Ishikawa (cell line): Measurements from ENCODE around the gene SERBP1.

ENCODE experiments used
- CEBPB ChIP-seq: IDR thresholded peaks from 2 replicates; pipeline ENCODE4 v1.6.1; 2012
- CREB1 ChIP-seq: IDR thresholded peaks from 2 replicates; pipeline ENCODE4 v1.6.1; 2012; ENCODE audit warnings: low read depth
- EGR1 ChIP-seq: IDR thresholded peaks from 2 replicates; pipeline ENCODE4 v1.6.1; 2012
- EP300 ChIP-seq: IDR thresholded peaks from 2 replicates; pipeline ENCODE4 v1.6.1; 2012; ENCODE audit warnings: borderline replicate concordance
- FOXM1 ChIP-seq: IDR thresholded peaks from 2 replicates; pipeline ENCODE4 v1.6.1; 2012; ENCODE audit warnings: low read depth, borderline replicate concordance
- MAX ChIP-seq: IDR thresholded peaks from 2 replicates; pipeline ENCODE4 v1.6.1; 2012
- NFIC ChIP-seq: IDR thresholded peaks from 2 replicates; pipeline ENCODE4 v1.6.1; 2012
- RAD21 ChIP-seq: IDR thresholded peaks from 2 replicates; pipeline ENCODE4 v1.6.1; 2012; ENCODE audit warnings: low read depth
- TAF1 ChIP-seq: IDR thresholded peaks from 2 replicates; pipeline ENCODE4 v1.6.1; 2012; ENCODE audit warnings: low read depth, mild to moderate bottlenecking
- TCF12 ChIP-seq: IDR thresholded peaks from 2 replicates; pipeline ENCODE4 v1.6.1; 2012; ENCODE audit warnings: low read depth
- TEAD4 ChIP-seq: IDR thresholded peaks from 2 replicates; pipeline ENCODE4 v1.6.1; 2012
- USF1 ChIP-seq: IDR thresholded peaks from 2 replicates; pipeline ENCODE4 v1.6.1; 2012
- YY1 ChIP-seq: IDR thresholded peaks from 2 replicates; pipeline ENCODE4 v1.6.1; 2012; ENCODE audit warnings: low read depth
- ZBTB7A ChIP-seq: IDR thresholded peaks from 2 replicates; pipeline ENCODE4 v1.6.1; 2012; ENCODE audit warnings: low read depth
- TF ChIP-seq, protein P1 (sequence below): IDR thresholded peaks from 2 replicates; pipeline ENCODE4 v1.6.1; 2012; ENCODE audit warnings: low read depth, mild to moderate bottlenecking

Gene SERBP1

GRCh38 chr1:67427465-67427864 lies 2.7 kb downstream of the SERBP1 start:
- TF ChIP-seq MAX (no peak), ZBTB7A (no peak), EGR1 (no peak)

- TF ChIP-seq CEBPB (no peak), YY1 (no peak), TCF12 (no peak), EP300 (no peak), ZBTB7A (no peak), USF1 (no peak)
These were observed 9.2 kb downstream of the SERBP1 start for GRCh38 chr1:67420835-67421492.

- TF ChIP-seq, protein P1, sequence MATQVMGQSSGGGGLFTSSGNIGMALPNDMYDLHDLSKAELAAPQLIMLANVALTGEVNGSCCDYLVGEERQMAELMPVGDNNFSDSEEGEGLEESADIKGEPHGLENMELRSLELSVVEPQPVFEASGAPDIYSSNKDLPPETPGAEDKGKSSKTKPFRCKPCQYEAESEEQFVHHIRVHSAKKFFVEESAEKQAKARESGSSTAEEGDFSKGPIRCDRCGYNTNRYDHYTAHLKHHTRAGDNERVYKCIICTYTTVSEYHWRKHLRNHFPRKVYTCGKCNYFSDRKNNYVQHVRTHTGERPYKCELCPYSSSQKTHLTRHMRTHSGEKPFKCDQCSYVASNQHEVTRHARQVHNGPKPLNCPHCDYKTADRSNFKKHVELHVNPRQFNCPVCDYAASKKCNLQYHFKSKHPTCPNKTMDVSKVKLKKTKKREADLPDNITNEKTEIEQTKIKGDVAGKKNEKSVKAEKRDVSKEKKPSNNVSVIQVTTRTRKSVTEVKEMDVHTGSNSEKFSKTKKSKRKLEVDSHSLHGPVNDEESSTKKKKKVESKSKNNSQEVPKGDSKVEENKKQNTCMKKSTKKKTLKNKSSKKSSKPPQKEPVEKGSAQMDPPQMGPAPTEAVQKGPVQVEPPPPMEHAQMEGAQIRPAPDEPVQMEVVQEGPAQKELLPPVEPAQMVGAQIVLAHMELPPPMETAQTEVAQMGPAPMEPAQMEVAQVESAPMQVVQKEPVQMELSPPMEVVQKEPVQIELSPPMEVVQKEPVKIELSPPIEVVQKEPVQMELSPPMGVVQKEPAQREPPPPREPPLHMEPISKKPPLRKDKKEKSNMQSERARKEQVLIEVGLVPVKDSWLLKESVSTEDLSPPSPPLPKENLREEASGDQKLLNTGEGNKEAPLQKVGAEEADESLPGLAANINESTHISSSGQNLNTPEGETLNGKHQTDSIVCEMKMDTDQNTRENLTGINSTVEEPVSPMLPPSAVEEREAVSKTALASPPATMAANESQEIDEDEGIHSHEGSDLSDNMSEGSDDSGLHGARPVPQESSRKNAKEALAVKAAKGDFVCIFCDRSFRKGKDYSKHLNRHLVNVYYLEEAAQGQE: no peak
- TF ChIP-seq CREB1 (no peak), RAD21 (no peak), TAF1 (no peak), USF1 (no peak), FOXM1 (no peak), ZBTB7A (no peak), TCF12 (no peak), EGR1 (no peak), YY1 (no peak), MAX (no peak), EP300 (no peak), CEBPB (no peak), NFIC (no peak), TEAD4 (no peak)
These were observed 11.2 kb downstream of the SERBP1 start for GRCh38 chr1:67418839-67419586.

DNA sequence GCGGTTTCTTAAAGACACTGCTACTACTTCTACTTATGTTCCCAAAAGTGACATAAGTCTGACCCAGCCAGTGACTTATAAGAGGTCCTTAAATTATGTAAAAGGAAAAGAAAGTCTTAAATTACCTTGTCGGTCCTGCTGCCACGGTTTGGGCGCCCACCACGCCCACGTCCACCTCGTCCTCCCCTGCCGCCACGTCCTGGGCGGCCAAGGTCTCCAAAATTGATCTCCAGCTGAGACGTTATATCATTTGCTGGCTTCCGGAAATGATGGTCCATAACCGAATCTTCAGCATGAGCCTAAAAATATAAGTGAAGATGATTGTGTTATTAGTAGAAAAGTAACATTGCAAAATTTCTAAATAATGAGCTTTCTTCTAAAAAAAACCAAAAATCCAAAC lies 15.2 kb downstream of the SERBP1 start:
- no peak for TF ChIP-seq CREB1
- no peak for TF ChIP-seq TCF12

DNA sequence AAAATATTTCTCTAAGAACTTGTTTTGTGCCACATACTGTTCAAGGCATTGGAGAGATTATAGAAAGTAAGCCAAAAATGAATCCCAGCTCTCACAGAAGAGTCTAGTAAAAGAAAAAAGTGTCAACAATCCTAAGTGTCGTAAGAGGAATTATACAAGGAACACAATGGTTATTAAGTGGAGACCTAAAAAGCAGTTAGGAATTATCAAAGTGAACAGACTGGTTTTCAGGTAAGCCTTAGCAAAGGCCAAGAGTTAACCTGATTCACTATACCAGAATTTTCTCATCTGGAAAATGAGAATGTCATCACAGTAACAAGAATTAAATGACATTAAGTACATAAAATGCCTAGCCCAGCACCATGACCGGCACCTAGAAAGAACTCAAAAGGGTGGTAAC lies 15.6 kb downstream of the SERBP1 start:
- TF ChIP-seq, protein P1: no peak

DNA sequence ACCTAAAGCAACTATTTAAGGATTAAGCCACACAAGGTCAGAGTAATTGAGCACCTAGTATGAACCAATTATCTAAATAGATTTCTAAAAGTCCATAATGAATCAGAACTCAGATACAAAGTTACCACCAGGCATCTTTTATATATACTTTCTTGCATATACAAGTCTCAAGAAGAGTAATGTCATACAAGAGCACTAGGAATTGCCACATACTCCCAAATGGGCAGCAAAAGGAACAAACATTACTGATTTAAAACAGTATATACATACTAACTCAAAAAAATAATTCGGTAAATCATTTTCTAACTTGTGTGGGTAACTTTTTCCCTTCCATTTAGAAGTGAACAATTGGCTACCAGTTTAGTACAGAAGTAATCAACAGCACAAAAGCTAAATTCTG lies 22.1 kb downstream of the SERBP1 start:
- no peak for TF ChIP-seq CREB1
- no peak for TF ChIP-seq USF1
- no peak for TF ChIP-seq TCF12
- TF ChIP-seq EGR1: no peak
- TF ChIP-seq, protein P1: no peak
- TF ChIP-seq TAF1: no peak
- no peak for TF ChIP-seq EP300
- no peak for TF ChIP-seq TEAD4
- TF ChIP-seq FOXM1: no peak
- TF ChIP-seq YY1: no peak
- TF ChIP-seq ZBTB7A: no peak
- TF ChIP-seq CEBPB: no peak
- TF ChIP-seq NFIC: no peak
- TF ChIP-seq MAX: no peak
- no peak for TF ChIP-seq RAD21
